CD4-positive, CD25-positive, alpha-beta regulatory T cell (primary cell): ENCODE measurements around the gene DCST2. TPM values are rescaled to one million over a fixed set of nuclear protein-coding genes. Genes with fewer than 3 reads are reported as not detected.

Source experiments
- ATAC-seq, 2 donors: fragments of 150-1000 bp; cut with Tn5 transposase; one replicate each; pipeline ENCODE4 v1.10.0; 2021; ENCODE audit warnings: low read depth in 2 of 2, moderate number of reproducible peaks in 2 of 2, moderate library complexity in 1 of 2
- DNase-seq, 3 donors: peaks; one replicate each; pipeline versions ENCODE4 v3.0.0 to v3.0.0-alpha.2; 2012 to 2022; ENCODE audit warnings: mixed read lengths in 1 of 3
- H3K27ac ChIP-seq: one replicate; pipeline ENCODE4 v1.7.0; 2013; ENCODE audit warnings: mild to moderate bottlenecking, low read length; ENCODE audit not compliant: insufficient read depth, poor library complexity, severe bottlenecking
- H3K27me3 ChIP-seq: one replicate; pipeline ENCODE4 v1.7.0; 2013; ENCODE audit warnings: low read length; ENCODE audit not compliant: control insufficient read depth, insufficient read depth
- H3K36me3 ChIP-seq: one replicate; pipeline ENCODE4 v1.7.0; 2013; ENCODE audit warnings: mild to moderate bottlenecking, low read length, moderate library complexity; ENCODE audit not compliant: control insufficient read depth, insufficient read depth
- H3K4me1 ChIP-seq: 2 replicates; pipeline ENCODE4 v1.7.0; 2013; ENCODE audit warnings: mild to moderate bottlenecking, low read length; ENCODE audit not compliant: insufficient read depth, control insufficient read depth, poor library complexity, severe bottlenecking
- H3K4me3 ChIP-seq: one replicate; pipeline ENCODE4 v1.7.0; 2013; ENCODE audit warnings: low read depth, mild to moderate bottlenecking, low read length, moderate library complexity
- H3K9me3 ChIP-seq, 2 experiments: 1 replicate in 1 of 2; 2 replicates in 1 of 2; pipeline ENCODE4 v1.7.0; 2013; ENCODE audit warnings: low read length in 2 of 2, mild to moderate bottlenecking in 1 of 2, moderate library complexity in 1 of 2; ENCODE audit not compliant: control insufficient read depth in 2 of 2
- H3K27ac Mint-ChIP-seq, 3 donors: one replicate each; pipeline ENCODE4 v1.8.0; 2020 to 2022; ENCODE audit warnings: mild to moderate bottlenecking in 3 of 3, mixed read lengths in 3 of 3, moderate library complexity in 2 of 3
- H3K27me3 Mint-ChIP-seq: one replicate; pipeline ENCODE4 v1.8.0; 2022; ENCODE audit warnings: mild to moderate bottlenecking, mixed read lengths
- H3K36me3 Mint-ChIP-seq: one replicate; pipeline ENCODE4 v1.8.0; 2020; ENCODE audit warnings: mixed read lengths
- H3K4me1 Mint-ChIP-seq, 4 donors: one replicate each; pipeline ENCODE4 v1.8.0; 2020 to 2022; ENCODE audit warnings: mixed read lengths in 4 of 4, mild to moderate bottlenecking in 1 of 4
- H3K4me3 Mint-ChIP-seq, 4 donors: one replicate each; pipeline ENCODE4 v1.8.0; 2020 to 2022; ENCODE audit warnings: mild to moderate bottlenecking in 4 of 4, mixed read lengths in 4 of 4, moderate library complexity in 3 of 4
- H3K9me3 Mint-ChIP-seq, 7 donors: one replicate each; pipeline ENCODE4 v1.8.0; 2020 to 2022; ENCODE audit warnings: mixed read lengths in 7 of 7, mild to moderate bottlenecking in 3 of 7, moderate library complexity in 2 of 7
- polyA plus RNA-seq, 4 donors: library from polyadenylated mRNA; unstranded; fragments of 300-500 nt; fragmentation: Illumina TruSeq; gene quantifications; one replicate each; pipeline ENCODE4 v1.2.3, GENCODE V29; 2021
- total RNA-seq: library from RNA; stranded (reverse); gene quantifications from one replicate; pipeline ENCODE4 v1.2.3, GENCODE V29; 2022

The DCST2 gene
- total RNA-seq = 1.4 TPM
- not detected for polyA plus RNA-seq

DNA sequence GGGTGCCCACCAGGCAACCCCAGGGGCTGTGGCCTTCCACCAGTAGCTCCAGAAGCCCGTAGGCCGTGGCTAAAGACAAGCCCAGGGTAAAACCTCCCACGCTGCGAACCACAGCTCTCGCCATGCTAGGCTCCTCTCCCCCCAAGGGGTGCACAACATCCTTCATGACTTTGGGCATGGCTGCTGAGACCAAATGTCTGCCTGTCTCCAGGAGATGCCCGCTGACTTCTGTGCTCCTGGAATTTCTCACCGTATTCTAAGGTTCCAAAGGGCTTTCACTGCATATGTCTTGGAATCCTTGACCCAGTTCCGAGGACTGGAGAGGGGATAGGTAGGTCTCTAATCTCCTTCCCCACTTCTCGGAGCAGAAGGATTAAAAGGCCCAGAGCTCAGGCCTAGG lies at the start of gene DCST2, which contains the start of gene DCST1:
Gene DCST2 (minus strand): TSS at position 258 of the 400 bp plus-strand sequence. CDS start 80 bp downstream, at position 178.
Gene DCST1 (plus strand): TSS at position 301 of the 400 bp plus-strand sequence. CDS start 213 bp downstream, outside the sequence.
- H3K4me1 ChIP-seq = no peaks in the 10 kb centered on the region
- no peaks in the 10 kb centered on the region for H3K9me3 ChIP-seq
- DNase-seq (no peak), ATAC-seq (no peak)
- Mint-ChIP-seq H3K9me3 (peaks cover 0 to 3% (median 0%) of the 10 kb centered on the region in 7 donors), H3K27me3 (peaks cover 22% of the 10 kb centered on the region), H3K27ac (no peak within 1 kb of the TSS), H3K4me1 (no peaks in the 10 kb centered on the region), H3K36me3 (no peaks in the 10 kb centered on the region), H3K4me3 (no peak within 1 kb of the TSS)
- no peak within 1 kb of the TSS for H3K27ac ChIP-seq
- no peaks in the 10 kb centered on the region for H3K36me3 ChIP-seq
- no peak within 1 kb of the TSS for H3K4me3 ChIP-seq
- H3K27me3 ChIP-seq = peaks cover 3% of the 10 kb centered on the region

DNA sequence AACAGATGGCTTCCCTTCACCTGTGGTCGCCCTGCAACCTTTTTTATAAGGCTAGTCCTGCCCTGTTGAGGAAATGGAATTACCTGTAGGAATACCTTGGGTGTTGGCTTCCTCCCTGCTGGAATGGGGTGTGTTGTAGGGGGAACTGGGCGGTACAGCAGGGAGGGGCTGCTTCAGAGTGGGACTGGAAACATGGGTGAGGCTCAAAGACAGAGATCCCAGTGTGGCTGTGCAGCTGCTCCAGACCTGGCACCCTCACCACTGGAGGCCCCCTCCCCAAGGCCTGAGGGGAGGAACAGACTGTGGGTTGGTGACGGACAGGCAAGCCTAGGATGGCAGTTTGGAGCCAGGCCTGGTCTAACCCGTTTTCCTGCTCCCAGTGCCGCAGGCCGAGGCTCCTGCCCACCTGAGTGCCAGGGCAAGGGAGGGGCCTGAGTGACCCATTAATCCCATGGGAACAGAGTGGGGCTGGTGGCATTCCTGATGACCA lies 49.5 kb upstream of the DCST2 start:
- Mint-ChIP-seq H3K9me3 (peaks cover 0 to 4% (median 0%) of the 10 kb centered on the region in 7 donors), H3K27me3 (peaks cover 56% of the 10 kb centered on the region), H3K36me3 (no peaks in the 10 kb centered on the region), H3K27ac (no peak overlapping the region), H3K4me3 (peak overlapping the region in 3 of 4 donors; percentile 62 to 88 (median 73)), H3K4me1 (peaks cover 0 to 59% (median 33%) of the 10 kb centered on the region in 4 donors)
- Histone ChIP-seq H3K4me1 (peaks cover 69% of the 10 kb centered on the region), H3K4me3 (no peak overlapping the region), H3K9me3 (no peaks in the 10 kb centered on the region), H3K27me3 (peaks cover 20% of the 10 kb centered on the region), H3K36me3 (no peaks in the 10 kb centered on the region), H3K27ac (no peak overlapping the region)
- ATAC-seq = no peak
- no peak for DNase-seq

GRCh38 chr1:155082301-155083051 lies 48.9 kb upstream of the DCST2 start:
- Histone ChIP-seq H3K9me3 (no peaks in the 10 kb centered on the region), H3K27me3 (peaks cover 20% of the 10 kb centered on the region), H3K27ac (no peak overlapping the region), H3K4me1 (peaks cover 69% of the 10 kb centered on the region), H3K36me3 (no peaks in the 10 kb centered on the region), H3K4me3 (no peak overlapping the region)
- no peaks in the 10 kb centered on the region for H3K36me3 Mint-ChIP-seq
- peaks cover 53% of the 10 kb centered on the region for H3K27me3 Mint-ChIP-seq
- H3K4me3 Mint-ChIP-seq = peak overlapping the region; percentile 37 to 73 (median 52)
- ATAC-seq (no peak), DNase-seq (peak in 2 of 3 donors; percentile 26 to 50)
- peaks cover 0 to 4% (median 0%) of the 10 kb centered on the region in 7 donors for H3K9me3 Mint-ChIP-seq
- H3K4me1 Mint-ChIP-seq = peaks cover 0 to 62% (median 33%) of the 10 kb centered on the region in 4 donors
- H3K27ac Mint-ChIP-seq = no peak overlapping the region

- Histone ChIP-seq H3K36me3 (no peaks in the 10 kb centered on the region), H3K27ac (no peak overlapping the region), H3K4me3 (peak overlapping the region; percentile 60), H3K4me1 (peaks cover 69% of the 10 kb centered on the region), H3K9me3 (no peaks in the 10 kb centered on the region), H3K27me3 (peaks cover 20% of the 10 kb centered on the region)
- Mint-ChIP-seq H3K36me3 (no peaks in the 10 kb centered on the region), H3K27ac (peak overlapping the region in 2 of 3 donors; percentile 30 to 59), H3K4me1 (peaks cover 0 to 60% (median 33%) of the 10 kb centered on the region in 4 donors), H3K27me3 (peaks cover 55% of the 10 kb centered on the region), H3K9me3 (peaks cover 0 to 4% (median 0%) of the 10 kb centered on the region in 7 donors), H3K4me3 (peak overlapping the region; percentile 59 to 86 (median 78))
- no peak for ATAC-seq
- peak in 2 of 3 donors; percentile 28 to 31 for DNase-seq
Observed at GRCh38 chr1:155081472-155082300, 48.1 kb upstream of the DCST2 start.

DNA sequence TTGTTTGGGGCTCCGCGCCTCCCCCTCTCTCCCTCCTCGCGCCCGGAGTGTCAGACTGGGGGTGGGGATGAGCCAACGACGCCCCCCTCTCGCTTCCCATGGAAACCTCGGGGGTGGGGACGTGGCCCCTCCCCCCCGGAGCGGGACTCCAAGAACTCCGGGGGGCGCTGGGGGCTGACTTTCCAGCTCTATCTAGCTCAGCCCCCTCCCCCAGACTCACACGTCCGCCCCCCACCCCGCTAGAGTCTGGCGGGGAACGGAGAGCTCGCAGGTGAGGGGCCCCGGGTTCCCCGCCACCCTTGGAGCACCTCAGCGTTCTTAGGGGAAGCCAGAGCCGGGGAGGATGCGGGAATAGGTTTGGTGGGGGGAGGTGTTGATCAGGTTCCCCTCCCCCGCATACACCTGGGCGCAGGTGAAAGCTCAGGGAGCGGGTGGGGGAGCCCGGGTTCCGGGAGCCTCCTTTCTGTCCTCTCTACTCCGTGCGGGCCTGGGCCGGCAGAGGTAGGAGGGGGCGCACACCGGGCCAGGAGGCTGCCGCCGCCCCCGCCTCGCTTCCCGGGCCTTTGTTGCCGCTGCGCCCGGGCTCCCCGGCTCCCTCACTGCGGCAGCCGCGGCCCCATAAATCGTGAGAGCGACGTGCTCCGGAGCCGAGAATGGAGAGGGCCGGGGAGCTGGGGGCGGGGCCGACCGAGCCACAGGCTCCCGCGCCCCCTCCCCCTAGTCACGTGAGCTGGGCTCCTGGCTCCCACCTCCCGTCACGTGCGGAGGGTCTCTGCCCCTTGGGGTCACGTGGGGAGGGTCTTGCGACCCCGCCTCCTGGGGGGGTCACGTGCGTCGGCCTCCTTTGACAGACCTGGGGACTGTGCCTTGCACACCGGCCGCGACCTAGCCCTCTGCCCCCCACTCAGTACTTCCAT lies 47.0 kb upstream of the DCST2 start:
- no peaks in the 10 kb centered on the region for H3K36me3 ChIP-seq
- DNase-seq (peak; percentile 16 to 40 (median 17)), ATAC-seq (no peak)
- peak overlapping the region; percentile 60 for H3K4me3 ChIP-seq
- Mint-ChIP-seq H3K9me3 (peaks cover 0 to 4% (median 0%) of the 10 kb centered on the region in 7 donors), H3K4me1 (peaks cover 0 to 56% (median 33%) of the 10 kb centered on the region in 4 donors), H3K27me3 (peaks cover 65% of the 10 kb centered on the region), H3K4me3 (peak overlapping the region; percentile 59 to 86 (median 76)), H3K27ac (peak overlapping the region in 1 of 3 donors; percentile 66), H3K36me3 (no peaks in the 10 kb centered on the region)
- peaks cover 20% of the 10 kb centered on the region for H3K27me3 ChIP-seq
- no peaks in the 10 kb centered on the region for H3K9me3 ChIP-seq
- no peak overlapping the region for H3K27ac ChIP-seq
- peaks cover 59% of the 10 kb centered on the region for H3K4me1 ChIP-seq

DNA sequence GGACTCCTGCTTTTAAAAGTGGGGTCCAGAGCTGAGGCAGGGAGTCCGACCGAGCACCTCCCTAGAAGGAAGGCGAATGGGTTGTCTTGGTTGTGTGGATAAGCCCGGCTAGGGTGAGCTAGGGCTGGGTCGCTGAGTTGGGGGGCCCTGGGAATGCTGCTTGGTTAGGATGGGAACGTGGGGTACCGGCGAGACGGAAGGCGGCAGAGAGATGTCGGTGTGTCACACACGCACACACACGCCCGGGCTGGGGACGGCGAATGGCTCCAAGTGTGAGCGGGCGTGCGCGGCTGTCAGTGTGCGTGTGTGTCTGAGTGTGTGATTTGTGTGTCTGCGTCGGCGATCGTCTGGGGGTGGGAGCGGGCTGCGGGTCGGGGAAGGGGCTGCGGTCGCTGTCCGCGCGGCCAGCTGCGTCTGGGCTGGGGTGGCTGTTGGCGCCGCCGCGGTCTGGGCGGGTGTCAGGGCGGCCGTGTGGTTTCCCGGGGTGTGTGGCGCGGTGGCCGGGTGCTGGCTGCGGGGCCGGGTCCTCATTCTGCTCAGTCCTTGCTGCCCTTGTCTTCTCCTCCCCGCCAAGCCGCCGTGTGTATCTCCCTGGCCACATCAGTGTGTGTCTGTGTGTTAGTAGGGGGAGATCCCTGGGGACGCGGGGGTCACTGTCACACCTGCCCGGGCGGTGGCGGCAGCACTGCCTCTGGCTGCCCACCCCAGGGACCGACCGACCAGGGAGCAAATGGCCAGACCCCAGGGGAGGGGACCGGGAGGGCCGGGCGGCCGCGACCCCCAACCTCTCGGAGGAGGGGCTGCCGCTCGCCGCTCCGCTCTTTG lies 46.1 kb upstream of the DCST2 start:
- H3K27ac ChIP-seq = no peak overlapping the region
- H3K27me3 ChIP-seq = peaks cover 20% of the 10 kb centered on the region
- Mint-ChIP-seq H3K4me1 (peaks cover 0 to 49% (median 28%) of the 10 kb centered on the region in 4 donors), H3K36me3 (no peaks in the 10 kb centered on the region), H3K27ac (peak overlapping the region; percentile 30 to 84 (median 64)), H3K4me3 (peak overlapping the region; percentile 63 to 88 (median 79)), H3K27me3 (peaks cover 62% of the 10 kb centered on the region), H3K9me3 (peaks cover 0 to 4% (median 0%) of the 10 kb centered on the region in 7 donors)
- H3K36me3 ChIP-seq = no peaks in the 10 kb centered on the region
- H3K4me3 ChIP-seq = no peak overlapping the region
- no peaks in the 10 kb centered on the region for H3K9me3 ChIP-seq
- DNase-seq (peak in 2 of 3 donors; percentile 16 to 27), ATAC-seq (no peak)
- peaks cover 54% of the 10 kb centered on the region for H3K4me1 ChIP-seq
